ENCODE data around the gene ARHGDIA. TPM values are rescaled to one million over a fixed set of nuclear protein-coding genes. Genes with fewer than 3 reads are reported as not detected.

Gene ARHGDIA
- total RNA-seq, 1 donor from 2014 or later, result 314 TPM

- Histone ChIP-seq H3K4me1 (peaks cover 5 to 10% of the 10 kb centered on the region in 2 donors), H3K27me3 (no peaks in the 10 kb centered on the region), H3K9me3 (no peaks in the 10 kb centered on the region), H3K4me3 (no peak overlapping the region), H3K36me3 (peaks cover 24 to 60% of the 10 kb centered on the region in 2 donors), H3K27ac (no peak overlapping the region)
- no peak for DNase-seq (ENCODE audit: low spot score in 2 of 2)
- intact Hi-C loops (cut with DNase I), result no loop called here
- TF ChIP-seq CTCF (IDR thresholded peaks at IDR 0.05), result no peak
Measured at GRCh38 chr17:81900181-81900820, 29.2 kb upstream of the ARHGDIA start.

- intact Hi-C loops (cut with DNase I), result no loop called here
- H3K27me3 ChIP-seq, result no peaks in the 10 kb centered on the region
- TF ChIP-seq CTCF (IDR thresholded peaks at IDR 0.05), result no peak
Measured at GRCh38 chr17:81899514-81900166, 28.5 kb upstream of the ARHGDIA start.

GRCh38 chr17:81898885-81899284 lies 27.7 kb upstream of the ARHGDIA start:
- H3K27me3 ChIP-seq, result no peaks in the 10 kb centered on the region
- DNase-seq (ENCODE audit: low spot score in 2 of 2), result no peak
- H3K9me3 ChIP-seq, result no peaks in the 10 kb centered on the region
- H3K4me1 ChIP-seq, result peaks cover 5 to 10% of the 10 kb centered on the region in 2 donors
- H3K36me3 ChIP-seq, result peaks cover 27 to 68% of the 10 kb centered on the region in 2 donors
- no peak overlapping the region for H3K27ac ChIP-seq
- intact Hi-C loops (cut with DNase I), result no loop called here
- H3K4me3 ChIP-seq, result no peak overlapping the region
- TF ChIP-seq CTCF (IDR thresholded peaks at IDR 0.05), result no peak

More at GRCh38 chr17:81899514-81900166, 28.5 kb upstream of the ARHGDIA start:
- H3K36me3 ChIP-seq, result peaks cover 27 to 61% of the 10 kb centered on the region in 2 donors
- DNase-seq (ENCODE audit: low spot score in 2 of 2), result peak in 1 of 2 donors; percentile 63
- H3K9me3 ChIP-seq, result no peaks in the 10 kb centered on the region
- H3K4me1 ChIP-seq, result peaks cover 5 to 10% of the 10 kb centered on the region in 2 donors
- no peak overlapping the region for H3K27ac ChIP-seq
- no peak overlapping the region for H3K4me3 ChIP-seq

- H3K27ac ChIP-seq, result no peak overlapping the region
- no peak overlapping the region for H3K4me3 ChIP-seq
- TF ChIP-seq CTCF (IDR thresholded peaks at IDR 0.05), result no peak
- no peaks in the 10 kb centered on the region for H3K9me3 ChIP-seq
- no peak for DNase-seq (ENCODE audit: low spot score in 2 of 2)
- peaks cover 5 to 10% of the 10 kb centered on the region in 2 donors for H3K4me1 ChIP-seq
- intact Hi-C loops (cut with DNase I), result no loop called here
- H3K27me3 ChIP-seq, result no peaks in the 10 kb centered on the region
- H3K36me3 ChIP-seq, result peaks cover 27 to 71% of the 10 kb centered on the region in 2 donors
Measured at GRCh38 chr17:81898029-81898866, 27.1 kb upstream of the ARHGDIA start.

GRCh38 chr17:81895400-81895799 lies 24.3 kb upstream of the ARHGDIA start:
- no peak overlapping the region for H3K4me3 ChIP-seq
- DNase-seq (ENCODE audit: low spot score in 2 of 2), result no peak
- peaks cover 27 to 67% of the 10 kb centered on the region in 2 donors for H3K36me3 ChIP-seq
- H3K27ac ChIP-seq, result no peak overlapping the region
- H3K27me3 ChIP-seq, result no peaks in the 10 kb centered on the region
- peaks cover 6 to 13% of the 10 kb centered on the region in 2 donors for H3K4me1 ChIP-seq
- intact Hi-C loops (cut with DNase I), result no loop called here
- no peak for TF ChIP-seq CTCF (IDR thresholded peaks at IDR 0.05)
- no peaks in the 10 kb centered on the region for H3K9me3 ChIP-seq

Data from ascending aorta (tissue), 2 donors.